Hypothalamus (tissue), 51 donors: ENCODE measurements around the gene SLC12A3.

Source experiments
- DNase-seq, 51 donors: peaks; one replicate each; lab custom pipeline; 2025; lab: John Stamatoyannopoulos, UW

Gene SLC12A3

DNA sequence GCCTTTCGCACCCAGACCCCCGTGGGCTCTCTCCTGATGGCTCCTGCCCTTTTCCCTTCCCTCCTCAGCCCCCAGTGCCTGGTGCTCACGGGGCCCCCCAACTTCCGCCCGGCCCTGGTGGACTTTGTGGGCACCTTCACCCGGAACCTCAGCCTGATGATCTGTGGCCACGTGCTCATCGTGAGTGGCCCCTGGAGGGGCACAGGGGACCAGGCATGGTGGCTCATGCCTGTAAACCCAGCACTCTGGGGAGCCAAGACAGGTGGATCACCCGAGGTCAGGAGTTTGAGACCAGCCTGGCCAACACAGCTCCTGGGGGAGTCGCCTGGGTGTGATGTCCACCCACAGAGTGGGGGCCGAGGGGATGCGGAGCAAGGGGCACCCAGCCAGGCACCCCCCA lies 21.3 kb downstream of the SLC12A3 start:
- DNase-seq, result no peak

DNA sequence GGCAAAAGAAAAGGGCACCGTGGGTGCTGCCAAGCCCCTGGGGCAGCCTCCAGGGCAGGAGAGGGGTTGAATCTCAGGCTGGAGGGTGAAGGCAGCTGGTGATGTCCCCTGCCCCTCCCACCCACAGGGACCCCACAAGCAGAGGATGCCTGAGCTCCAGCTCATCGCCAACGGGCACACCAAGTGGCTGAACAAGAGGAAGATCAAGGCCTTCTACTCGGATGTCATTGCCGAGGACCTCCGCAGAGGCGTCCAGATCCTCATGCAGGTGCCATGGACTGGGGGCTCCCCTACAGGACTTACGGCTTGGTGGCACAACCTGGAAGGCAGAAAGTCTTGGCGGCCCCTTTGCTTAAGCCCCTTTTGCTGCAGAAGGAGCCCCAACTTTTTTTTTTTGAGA lies 21.8 kb downstream of the SLC12A3 start:
- no peak for DNase-seq

GRCh38 chr16:56888806-56889205 lies 23.8 kb downstream of the SLC12A3 start:
- no peak for DNase-seq

DNA sequence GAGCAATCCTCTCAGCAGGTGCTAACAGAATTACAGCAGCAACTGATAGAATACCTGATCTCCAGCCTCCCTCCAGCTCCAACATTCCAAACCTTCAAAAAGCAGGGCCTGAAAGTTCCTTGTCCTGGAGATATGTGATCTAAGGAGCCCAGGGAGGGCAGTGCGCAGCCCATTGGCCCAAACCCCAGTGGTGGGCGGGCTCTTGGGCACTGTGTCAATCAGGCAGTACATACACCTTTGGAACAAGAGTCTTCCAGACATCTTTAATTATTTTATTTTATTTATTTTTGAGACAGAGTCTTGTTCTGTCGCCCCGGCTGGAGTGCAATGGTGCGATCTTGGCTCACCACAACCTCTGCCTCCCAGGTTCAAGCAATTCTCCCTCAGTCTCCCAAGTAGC lies 24.2 kb downstream of the SLC12A3 start:
- no peak for DNase-seq

GRCh38 chr16:56891685-56892084 lies 26.7 kb downstream of the SLC12A3 start:
- no peak for DNase-seq

DNA sequence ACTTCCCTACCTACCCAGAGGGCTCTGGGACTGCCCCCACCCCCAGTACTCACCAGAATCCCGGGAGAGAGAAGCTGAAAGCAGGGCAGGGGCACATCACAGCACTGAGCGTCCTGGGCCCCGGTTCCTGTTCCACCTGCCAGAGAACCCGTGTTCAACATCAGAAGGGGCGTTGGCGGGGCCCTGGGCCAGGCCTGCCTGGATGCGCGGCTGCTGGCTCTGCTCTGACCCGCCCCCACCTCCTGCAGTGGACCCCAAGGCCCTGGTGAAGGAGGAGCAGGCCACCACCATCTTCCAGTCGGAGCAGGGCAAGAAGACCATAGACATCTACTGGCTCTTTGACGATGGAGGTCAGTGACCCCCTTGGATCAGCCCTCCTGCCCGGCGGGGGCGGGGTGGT lies 27.7 kb downstream of the SLC12A3 start:
- no peak for DNase-seq

DNA sequence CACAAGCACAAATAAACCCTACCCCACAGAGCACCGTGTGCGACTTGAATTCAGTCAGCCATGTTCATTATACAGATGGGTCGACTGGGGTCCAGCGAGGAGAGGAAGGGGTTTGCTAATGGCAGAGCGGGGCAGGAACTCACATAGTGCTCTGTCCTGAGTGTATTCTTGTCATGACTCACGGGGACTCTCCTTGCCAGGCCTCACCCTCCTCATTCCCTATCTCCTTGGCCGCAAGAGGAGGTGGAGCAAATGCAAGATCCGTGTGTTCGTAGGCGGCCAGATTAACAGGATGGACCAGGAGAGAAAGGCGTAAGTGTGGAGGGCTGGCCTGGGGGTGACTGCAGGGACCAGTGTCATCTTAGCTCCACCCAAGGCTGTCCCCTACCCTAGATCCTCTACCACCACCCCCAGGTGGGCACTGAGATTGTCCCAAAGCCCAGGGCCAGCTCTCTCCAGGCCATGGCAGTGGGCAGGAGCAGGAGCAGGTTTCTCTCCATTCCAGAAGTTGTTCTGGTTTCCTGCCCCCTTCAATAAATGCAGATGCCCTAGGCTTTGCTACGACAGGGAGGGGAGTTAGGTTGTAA lies 29.4 kb downstream of the SLC12A3 start:
- DNase-seq, result no peak

- DNase-seq, result no peak
Measured at GRCh38 chr16:56895813-56896212, 30.8 kb downstream of the SLC12A3 start.

GRCh38 chr16:56896244-56896643 lies 31.2 kb downstream of the SLC12A3 start:
- no peak for DNase-seq

GRCh38 chr16:56897026-56897799 lies 32.2 kb downstream of the SLC12A3 start:
- DNase-seq, result no peak

DNA sequence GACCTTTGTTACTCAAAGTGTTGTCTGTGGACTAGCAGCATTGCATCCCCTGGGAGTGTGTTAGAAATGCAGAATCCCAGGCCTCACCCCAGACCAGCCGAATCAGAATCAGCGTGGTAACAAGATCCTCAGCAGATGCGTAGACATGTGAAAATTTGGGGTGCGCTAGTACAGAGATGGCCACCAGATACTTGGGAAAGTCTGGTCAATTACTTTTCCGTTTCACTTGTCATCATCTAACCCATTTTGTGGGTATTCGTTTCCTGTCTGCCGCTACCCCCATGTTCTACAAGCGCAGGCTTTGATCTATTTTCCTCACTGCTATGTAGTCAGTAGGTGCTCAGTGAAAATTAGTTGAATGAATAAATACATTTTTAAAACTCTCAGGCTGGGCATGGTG lies 33.8 kb downstream of the SLC12A3 start:
- DNase-seq, result no peak

DNA sequence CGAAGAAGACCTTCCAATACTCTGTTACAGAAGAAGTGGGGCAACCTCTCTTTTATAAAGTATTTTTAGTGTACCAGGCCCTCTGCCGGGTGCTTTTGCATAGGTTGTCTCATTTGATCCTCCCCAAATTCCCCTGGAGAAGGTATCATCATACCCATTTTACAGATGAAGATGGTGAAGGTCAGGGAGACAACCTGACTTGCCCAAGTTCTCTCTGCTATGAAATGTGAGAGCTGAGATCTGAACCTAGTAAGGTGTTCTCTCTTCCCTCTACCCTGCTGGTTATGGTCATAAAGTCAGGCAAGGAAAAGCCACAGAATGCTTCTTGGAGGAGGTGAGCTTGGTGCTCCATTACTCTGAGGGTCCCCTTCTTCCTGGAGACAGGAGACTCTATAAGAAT lies 38.9 kb downstream of the SLC12A3 start:
- no peak for DNase-seq

- DNase-seq, result no peak
Measured at GRCh38 chr16:56907401-56907800, 42.4 kb downstream of the SLC12A3 start.

- DNase-seq, result no peak
Measured at GRCh38 chr16:56909527-56909979, 44.5 kb downstream of the SLC12A3 start.

DNA sequence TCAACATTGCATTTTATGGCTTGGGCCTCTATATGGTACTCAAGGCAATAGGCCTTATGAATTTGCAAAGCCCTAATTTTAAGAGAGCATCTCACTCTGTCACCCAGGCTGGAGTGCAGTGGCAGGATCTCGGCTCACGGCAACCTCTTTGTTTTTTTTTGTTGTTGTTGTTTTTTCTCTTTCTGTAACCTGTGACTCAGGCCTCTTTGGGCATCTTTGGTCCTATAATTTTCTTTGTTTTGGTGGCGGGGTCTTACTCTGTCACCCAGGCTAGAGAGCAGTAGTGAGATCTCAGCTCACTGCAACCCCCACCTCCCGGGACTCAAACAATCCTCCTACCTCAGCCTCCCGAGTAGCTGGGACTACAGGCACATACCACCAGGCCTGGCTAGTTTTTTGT lies 45.1 kb downstream of the SLC12A3 start:
- DNase-seq, result no peak

GRCh38 chr16:56910654-56911539 lies 45.9 kb downstream of the SLC12A3 start:
- peak in 5 of 51 donors; percentile 10 to 26 (median 13) for DNase-seq

DNA sequence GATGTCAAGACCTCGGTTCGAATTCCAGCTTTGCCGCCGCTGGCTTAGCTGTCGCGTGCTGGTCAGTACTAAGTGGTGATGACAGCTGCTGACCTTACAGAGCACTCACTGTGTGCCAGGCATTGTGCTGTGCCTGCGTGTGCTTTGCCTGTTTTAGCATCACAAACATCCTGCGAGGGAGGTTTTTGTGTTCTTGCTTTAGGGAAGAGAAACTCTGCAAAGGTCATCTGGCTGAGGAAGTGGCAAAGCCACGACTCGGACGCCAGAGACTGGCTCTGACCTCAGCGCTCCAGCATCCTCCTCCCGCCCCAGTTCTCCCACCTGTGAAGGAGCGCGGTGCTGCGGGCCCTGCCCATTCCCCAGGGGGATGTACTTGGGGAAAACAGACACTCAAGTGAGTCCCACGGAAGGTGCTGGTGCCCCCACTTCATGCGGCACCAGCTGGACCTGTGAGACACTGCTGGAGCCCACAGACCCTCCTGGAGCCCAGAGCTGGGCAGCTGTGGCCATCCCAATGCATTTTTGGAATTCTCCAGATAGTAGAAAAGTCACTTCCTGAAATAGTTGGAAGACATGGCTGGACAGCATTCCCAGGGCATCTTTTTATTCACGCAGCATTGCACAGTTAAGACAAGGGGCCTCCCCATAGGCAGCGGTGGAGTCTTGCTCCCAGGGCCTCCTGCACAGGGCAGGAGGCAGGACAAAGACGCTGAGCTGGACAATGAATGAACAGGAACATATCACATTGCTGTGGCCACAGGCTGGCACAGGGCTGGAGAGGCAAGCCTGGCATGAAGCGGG lies 47.0 kb downstream of the SLC12A3 start:
- DNase-seq, result peak in 17 of 51 donors; percentile 6 to 54 (median 22)

DNA sequence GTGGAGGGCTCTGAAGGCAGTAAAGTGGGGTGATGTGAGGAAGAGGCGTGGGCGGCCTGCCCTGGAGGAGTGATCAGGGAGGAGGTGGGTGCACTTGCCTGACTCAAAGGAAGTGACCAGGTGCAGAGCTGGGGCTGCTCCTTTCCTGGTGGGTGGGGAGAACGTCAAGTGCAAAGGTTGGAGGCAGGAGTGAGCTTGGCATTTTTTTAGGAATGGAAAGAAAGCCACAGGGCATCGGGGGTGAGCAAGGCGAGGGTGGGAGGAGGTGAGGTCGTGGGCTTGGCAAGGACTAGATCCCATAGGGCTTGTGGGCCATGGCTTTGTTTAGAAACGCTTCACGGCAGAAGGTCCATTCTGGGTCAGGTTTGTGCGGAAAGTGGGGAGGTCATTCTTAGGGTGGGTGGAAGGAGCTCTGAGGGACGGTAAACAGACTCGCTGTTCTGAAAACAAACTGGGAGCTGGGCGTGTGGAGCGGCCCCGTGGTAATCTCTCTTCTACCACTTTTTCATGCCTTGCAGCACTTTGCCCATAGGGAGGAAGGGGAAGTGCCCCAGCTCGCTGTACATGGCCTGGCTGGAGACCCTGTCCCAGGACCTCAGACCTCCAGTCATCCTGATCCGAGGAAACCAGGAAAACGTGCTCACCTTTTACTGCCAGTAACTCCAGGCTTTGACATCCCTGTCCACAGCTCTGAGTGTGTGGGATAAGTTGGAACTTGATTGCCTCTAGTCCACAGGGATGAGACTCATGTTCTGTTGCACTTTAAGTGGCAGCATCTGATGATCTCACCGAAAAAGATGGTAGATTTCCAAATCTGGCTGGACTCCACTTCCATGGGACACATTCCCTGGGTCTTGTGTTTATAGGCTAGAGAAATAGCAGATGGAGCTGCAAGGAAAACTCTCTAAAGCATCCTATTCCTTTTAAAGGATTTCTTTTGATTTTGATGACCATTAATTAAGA lies 48.0 kb downstream of the SLC12A3 start:
- no peak for DNase-seq

- DNase-seq, result no peak
Measured at GRCh38 chr16:56914896-56915295, 49.9 kb downstream of the SLC12A3 start.
